ENCODE data around the gene CROCC. TPM values are rescaled to one million over a fixed set of nuclear protein-coding genes. Genes with fewer than 3 reads are reported as not detected.

CROCC gene
- total RNA-seq, 1 donor, result 8.9 TPM

DNA sequence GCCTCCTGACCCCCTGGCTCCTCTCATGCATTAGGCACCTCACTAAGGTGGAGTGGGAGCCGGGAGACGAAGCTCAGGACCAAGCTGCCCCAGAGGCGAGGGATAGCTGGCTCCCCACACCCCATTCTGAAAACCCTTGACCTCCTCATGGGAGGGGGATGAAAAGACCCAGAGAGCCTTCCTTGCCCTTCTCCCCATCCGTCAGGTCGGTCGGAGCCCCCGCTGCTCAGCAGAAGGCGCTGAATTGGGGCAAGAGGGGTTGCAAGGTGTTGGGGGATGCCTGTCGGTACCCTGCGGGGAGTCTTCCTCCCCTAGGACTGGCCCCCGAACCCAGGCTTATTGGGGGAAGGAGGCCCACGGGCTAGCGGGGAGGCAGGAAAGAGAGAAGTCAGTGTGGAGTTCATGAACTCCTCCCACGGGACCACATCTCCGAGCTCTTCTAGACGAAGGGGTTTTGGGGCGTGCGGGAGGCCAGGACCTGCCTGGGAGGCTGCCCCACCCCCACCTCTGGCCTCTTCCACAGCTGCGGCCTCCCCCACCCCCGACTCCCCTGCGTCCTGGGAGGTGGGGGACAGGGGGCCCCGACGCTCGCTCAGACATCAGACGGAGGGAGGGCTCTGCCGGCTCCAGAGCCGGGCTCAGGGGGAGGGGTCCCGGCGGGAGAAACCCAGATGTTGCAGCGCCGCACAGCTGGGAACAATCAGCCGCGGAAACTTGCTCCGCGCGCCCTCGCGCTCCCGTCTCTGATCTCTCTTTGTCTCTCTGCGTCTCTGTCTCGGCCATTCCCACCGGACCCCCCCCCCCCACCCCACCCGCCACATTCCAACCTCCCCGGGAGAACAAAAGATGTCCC lies 58.0 kb downstream of the CROCC start:
- TF ChIP-seq, protein P1, sequence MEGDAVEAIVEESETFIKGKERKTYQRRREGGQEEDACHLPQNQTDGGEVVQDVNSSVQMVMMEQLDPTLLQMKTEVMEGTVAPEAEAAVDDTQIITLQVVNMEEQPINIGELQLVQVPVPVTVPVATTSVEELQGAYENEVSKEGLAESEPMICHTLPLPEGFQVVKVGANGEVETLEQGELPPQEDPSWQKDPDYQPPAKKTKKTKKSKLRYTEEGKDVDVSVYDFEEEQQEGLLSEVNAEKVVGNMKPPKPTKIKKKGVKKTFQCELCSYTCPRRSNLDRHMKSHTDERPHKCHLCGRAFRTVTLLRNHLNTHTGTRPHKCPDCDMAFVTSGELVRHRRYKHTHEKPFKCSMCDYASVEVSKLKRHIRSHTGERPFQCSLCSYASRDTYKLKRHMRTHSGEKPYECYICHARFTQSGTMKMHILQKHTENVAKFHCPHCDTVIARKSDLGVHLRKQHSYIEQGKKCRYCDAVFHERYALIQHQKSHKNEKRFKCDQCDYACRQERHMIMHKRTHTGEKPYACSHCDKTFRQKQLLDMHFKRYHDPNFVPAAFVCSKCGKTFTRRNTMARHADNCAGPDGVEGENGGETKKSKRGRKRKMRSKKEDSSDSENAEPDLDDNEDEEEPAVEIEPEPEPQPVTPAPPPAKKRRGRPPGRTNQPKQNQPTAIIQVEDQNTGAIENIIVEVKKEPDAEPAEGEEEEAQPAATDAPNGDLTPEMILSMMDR (IDR thresholded peaks at IDR 0.05; ENCODE audit: insufficient read depth, low read length), result no peak
- H3K4me3 ChIP-seq (ENCODE audit: low read depth, low read length), result peak overlapping the region; percentile 94
- DNase-seq (ENCODE audit: low read depth), result peak; percentile 58

DNA sequence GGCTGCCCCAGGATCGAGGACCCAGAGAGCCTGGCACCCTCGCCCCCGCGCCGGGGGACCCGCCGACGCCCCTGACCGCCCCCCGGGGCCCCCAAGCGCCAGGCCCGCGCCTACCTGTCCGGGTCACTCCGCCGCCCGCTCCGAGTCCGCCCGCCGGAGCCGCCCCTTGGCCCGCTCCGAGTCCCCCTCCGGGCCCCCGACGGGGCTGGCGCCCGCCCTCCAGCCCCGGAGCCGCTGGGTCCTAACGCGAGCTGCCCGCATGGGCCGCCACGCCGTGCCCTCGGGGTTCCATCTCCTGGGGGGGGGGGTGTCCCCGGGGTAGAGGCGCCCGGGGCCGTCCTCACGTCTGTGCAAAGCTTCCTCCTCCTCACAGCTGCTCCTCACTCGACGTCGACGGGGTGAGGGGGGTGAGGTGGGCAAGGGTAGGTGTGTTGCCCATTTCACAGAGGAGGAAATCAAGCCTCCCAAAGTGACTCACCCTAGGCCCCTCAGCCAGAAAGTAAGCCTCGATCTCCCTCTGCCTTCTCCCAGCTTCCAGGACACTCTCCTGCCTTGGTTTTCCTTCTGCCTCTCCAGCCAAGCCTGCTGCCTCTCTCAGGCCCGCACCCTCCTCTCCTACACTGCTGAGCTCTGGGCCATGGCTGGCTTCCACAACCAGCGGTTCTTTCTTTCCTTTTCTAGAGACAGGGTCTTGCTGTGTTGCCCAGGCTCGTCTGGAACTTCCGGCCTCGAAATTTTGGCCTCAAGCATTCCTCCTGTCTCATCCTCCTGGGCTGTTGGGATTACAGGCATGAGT lies 58.9 kb downstream of the CROCC start, which contains the start of gene MFAP2:
Gene MFAP2 (minus strand): TSS at position 148 of the 796 bp plus-strand sequence. CDS start 2,347 bp downstream, outside the sequence.
- H3K4me3 ChIP-seq (ENCODE audit: low read depth, low read length), result peak within 1 kb of the TSS; percentile 94
- DNase-seq (ENCODE audit: low read depth), result peak; percentile 58
- TF ChIP-seq, protein P1 (IDR thresholded peaks at IDR 0.05; ENCODE audit: insufficient read depth, low read length), result no peak

DNA sequence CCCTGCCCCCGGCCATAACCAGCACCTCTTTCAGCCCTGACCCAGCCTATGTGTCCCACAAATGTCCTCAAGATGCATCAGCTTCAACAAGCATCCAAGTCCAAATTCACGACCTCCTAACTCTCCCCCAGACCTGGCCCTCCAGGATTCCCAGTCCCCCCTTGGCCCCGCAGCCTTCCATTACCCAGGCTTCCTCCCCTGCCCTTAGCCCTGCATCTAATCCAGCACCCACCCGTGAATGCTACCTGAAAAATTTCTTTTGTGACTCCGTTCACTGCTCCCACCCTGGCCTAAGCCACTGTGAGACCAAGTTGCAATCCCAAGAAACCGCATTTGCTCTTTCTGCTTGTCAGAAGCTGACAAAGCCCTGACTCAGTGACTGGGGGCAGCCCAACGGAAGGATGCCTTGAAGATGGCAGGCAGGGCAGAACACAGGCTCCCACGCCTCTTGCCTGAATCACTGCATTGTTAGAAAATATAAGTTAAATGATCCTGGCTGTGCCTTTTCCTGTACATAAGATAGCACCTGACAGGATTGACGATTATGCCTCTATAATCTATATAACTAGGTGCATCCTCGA lies 59.6 kb downstream of the CROCC start:
- TF ChIP-seq, protein P1 (IDR thresholded peaks at IDR 0.05; ENCODE audit: insufficient read depth, low read length), result no peak
- peak overlapping the region; percentile 94 for H3K4me3 ChIP-seq (ENCODE audit: low read depth, low read length)
- DNase-seq (ENCODE audit: low read depth), result peak; percentile 83

DNA sequence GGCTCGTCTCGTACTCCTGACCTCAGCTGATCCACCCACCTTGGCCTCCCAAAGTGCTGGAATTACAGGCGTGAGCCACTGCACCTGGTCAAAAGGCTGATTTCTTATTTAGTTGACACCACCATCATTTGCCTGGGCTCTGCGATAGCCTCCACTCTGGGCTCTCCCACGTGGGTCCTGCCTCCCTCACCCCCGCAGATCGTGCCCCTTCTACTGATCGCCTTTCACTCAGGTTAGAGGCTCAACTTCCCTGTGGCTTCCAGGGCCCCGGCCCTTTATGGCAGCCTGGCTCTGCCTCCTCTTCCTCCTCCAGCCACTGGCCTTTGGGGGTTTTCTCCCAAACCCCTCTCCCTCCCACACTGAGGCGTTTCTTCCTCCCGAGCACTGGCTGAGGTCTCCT lies 61.2 kb downstream of the CROCC start:
- no peak for DNase-seq (ENCODE audit: low read depth)
- H3K4me3 ChIP-seq (ENCODE audit: low read depth, low read length), result no peak overlapping the region
- TF ChIP-seq, protein P1 (IDR thresholded peaks at IDR 0.05; ENCODE audit: insufficient read depth, low read length), result no peak

DNA sequence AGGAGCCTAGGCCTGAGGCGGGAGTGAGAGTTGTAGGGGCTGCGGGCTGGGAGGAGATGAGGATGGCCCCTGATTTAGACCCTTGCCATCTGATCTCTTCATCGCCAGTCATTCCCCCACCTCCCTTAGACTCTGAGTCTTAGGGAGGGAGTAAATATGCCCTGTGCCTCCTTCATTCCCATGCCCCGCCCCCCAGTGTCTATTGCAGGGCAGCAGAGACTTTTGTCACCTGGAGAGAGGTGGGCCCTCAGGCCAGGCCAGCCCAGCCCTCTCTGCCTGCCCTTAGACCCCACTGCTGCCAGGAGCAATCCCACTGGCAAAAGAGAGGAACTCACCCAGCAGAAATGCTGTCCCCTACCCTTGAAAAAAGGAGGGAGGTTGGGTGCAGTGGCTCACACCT lies 61.9 kb downstream of the CROCC start:
- TF ChIP-seq, protein P1 (IDR thresholded peaks at IDR 0.05; ENCODE audit: insufficient read depth, low read length), result no peak
- DNase-seq (ENCODE audit: low read depth), result no peak
- H3K4me3 ChIP-seq (ENCODE audit: low read depth, low read length), result no peak overlapping the region

DNA sequence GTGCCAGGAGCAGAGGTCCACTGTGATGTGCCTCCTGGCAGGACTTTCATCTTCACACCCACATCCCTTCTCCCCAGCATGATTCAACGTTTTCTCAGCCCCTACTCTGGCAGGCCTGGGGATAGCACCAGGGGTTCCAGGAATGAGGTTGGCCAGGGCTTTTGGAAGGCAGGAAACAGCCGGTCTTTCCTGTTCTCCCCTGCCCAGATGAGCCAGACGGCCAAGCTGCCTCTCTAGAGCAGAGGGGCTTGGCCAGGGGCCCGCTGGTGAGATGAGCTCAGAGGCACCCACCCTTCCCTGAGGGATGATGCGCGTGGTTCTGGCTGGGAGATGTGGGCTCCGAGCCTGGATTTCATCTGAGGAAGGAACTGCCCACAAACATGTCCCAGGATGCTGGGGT lies 63.0 kb downstream of the CROCC start:
- DNase-seq (ENCODE audit: low read depth), result peak; percentile 97
- TF ChIP-seq, protein P1 (IDR thresholded peaks at IDR 0.05; ENCODE audit: insufficient read depth, low read length), result peak; percentile 13
- no peak overlapping the region for H3K4me3 ChIP-seq (ENCODE audit: low read depth, low read length)

Data from fibroblast of the aortic adventitia (primary cell).